Activated T-cell treated with anti-CD3 and anti-CD28 coated beads, Interleukin-2, amount 50 U/mL, for 72 hours (primary cell): Measurements from ENCODE around the gene TCAP. TPM values are rescaled to one million over a fixed set of nuclear protein-coding genes. Genes with fewer than 3 reads are reported as not detected.

ENCODE experiments used
- ATAC-seq, 2 donors: fragments of 150-1000 bp; cut with Tn5 transposase; replicated peaks in 1 of 2; 2 replicates each; pipeline ENCODE4 v1.10.0; 2021; ENCODE audit warnings: moderate library complexity in 2 of 2, mild to moderate bottlenecking in 1 of 2
- DNase-seq, 2 donors: peaks; one replicate each; pipeline ENCODE4 v3.0.0; 2021 to 2022; ENCODE audit warnings: mixed read lengths in 1 of 2
- H3K27ac Mint-ChIP-seq: one replicate; pipeline ENCODE4 v1.8.0; 2022; ENCODE audit warnings: mild to moderate bottlenecking, moderate library complexity, mixed read lengths
- H3K27me3 Mint-ChIP-seq: one replicate; pipeline ENCODE4 v1.8.0; 2022; ENCODE audit warnings: low read depth, mixed read lengths
- H3K36me3 Mint-ChIP-seq, 2 donors: one replicate each; pipeline ENCODE4 v1.8.0; 2022; ENCODE audit warnings: mixed read lengths in 2 of 2, mild to moderate bottlenecking in 1 of 2; ENCODE audit not compliant: insufficient read depth in 2 of 2
- H3K4me1 Mint-ChIP-seq: one replicate; pipeline ENCODE4 v1.8.0; 2022; ENCODE audit warnings: low read depth, mixed read lengths
- H3K4me3 Mint-ChIP-seq, 2 donors: one replicate each; pipeline ENCODE4 v1.8.0; 2022; ENCODE audit warnings: mild to moderate bottlenecking in 2 of 2, mixed read lengths in 2 of 2, moderate library complexity in 2 of 2
- H3K9me3 Mint-ChIP-seq, 2 donors: one replicate each; pipeline ENCODE4 v1.8.0; 2022; ENCODE audit warnings: mixed read lengths in 2 of 2
- total RNA-seq, 2 donors: library from RNA; stranded (reverse); gene quantifications; one replicate each; pipeline ENCODE4 v1.2.3, GENCODE V29; 2022

TCAP gene, protein sequence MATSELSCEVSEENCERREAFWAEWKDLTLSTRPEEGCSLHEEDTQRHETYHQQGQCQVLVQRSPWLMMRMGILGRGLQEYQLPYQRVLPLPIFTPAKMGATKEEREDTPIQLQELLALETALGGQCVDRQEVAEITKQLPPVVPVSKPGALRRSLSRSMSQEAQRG
- total RNA-seq = 1 to 10 TPM; 1.4 to 1.5 TPM

DNA sequence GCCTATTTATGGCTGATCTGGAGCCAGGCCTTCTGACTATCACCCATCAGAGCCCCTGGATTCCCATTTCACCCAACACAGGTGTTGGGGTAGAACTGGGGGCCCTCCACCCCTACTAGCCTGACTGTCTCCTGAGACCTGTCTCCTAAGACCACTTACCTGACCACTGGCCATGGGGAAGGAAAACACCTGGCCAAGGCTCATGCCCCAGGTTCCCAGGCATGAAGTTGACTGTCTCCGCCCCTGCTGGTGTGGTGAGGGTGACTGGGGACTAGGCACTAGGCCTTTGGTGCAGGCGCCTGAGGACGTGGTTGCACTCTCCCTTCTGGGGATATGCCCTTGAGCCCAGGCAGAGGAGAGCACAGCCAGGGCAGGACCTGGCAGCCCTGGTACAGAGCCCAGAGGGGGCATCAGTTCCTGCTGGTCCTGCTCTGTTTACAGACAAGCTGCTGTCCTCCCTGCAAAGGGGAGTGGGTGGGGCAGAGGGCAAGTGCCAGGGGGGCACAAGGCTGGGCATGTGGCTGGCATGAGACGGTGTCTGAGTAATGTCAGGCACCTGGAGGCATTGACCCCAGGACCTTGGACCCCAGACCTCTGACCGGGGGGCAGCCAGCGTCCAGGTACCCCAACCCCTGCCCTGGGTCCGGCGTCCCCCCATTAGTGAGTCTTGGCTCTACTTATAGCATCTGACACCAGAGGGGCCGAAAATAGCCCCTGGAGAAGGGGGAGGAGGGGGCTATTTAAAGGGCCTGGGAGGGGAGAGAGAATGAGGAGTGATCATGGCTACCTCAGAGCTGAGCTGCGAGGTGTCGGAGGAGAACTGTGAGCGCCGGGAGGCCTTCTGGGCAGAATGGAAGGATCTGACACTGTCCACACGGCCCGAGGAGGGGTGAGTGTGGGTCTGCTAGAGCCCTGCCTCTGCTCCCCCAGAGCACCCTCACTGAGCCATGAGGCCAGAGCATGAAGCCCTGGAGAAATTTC, at the start of gene TCAP:
TCAP (plus strand) TSS at position 769 of the 981 bp plus-strand sequence; CDS start at position 780, 11 bp downstream.
- peaks cover 7% of the 10 kb centered on the region for H3K4me1 Mint-ChIP-seq
- DNase-seq = no peak
- H3K27ac Mint-ChIP-seq = no peak within 1 kb of the TSS
- no peak for ATAC-seq
- H3K36me3 Mint-ChIP-seq = no peaks in the 10 kb centered on the region
- H3K27me3 Mint-ChIP-seq = peaks cover 19% of the 10 kb centered on the region
- H3K9me3 Mint-ChIP-seq = no peaks in the 10 kb centered on the region
- no peak within 1 kb of the TSS for H3K4me3 Mint-ChIP-seq

- Mint-ChIP-seq H3K36me3 (no peaks in the 10 kb centered on the region), H3K27ac (no peak overlapping the region), H3K27me3 (peaks cover 28% of the 10 kb centered on the region), H3K4me3 (no peak overlapping the region), H3K4me1 (no peaks in the 10 kb centered on the region), H3K9me3 (no peaks in the 10 kb centered on the region)
- ATAC-seq (no peak), DNase-seq (no peak)
These were observed 49.7 kb upstream of the TCAP start for GRCh38 chr17:39615434-39615833.

GRCh38 chr17:39617100-39617445, 48.1 kb upstream of the TCAP start:
- H3K9me3 Mint-ChIP-seq = no peaks in the 10 kb centered on the region
- H3K4me1 Mint-ChIP-seq = peaks cover 4% of the 10 kb centered on the region
- no peak overlapping the region for H3K27ac Mint-ChIP-seq
- H3K36me3 Mint-ChIP-seq = no peaks in the 10 kb centered on the region
- DNase-seq (no peak), ATAC-seq (no peak)
- peak overlapping the region; percentile 59 to 65 for H3K4me3 Mint-ChIP-seq
- H3K27me3 Mint-ChIP-seq = peaks cover 22% of the 10 kb centered on the region

DNA sequence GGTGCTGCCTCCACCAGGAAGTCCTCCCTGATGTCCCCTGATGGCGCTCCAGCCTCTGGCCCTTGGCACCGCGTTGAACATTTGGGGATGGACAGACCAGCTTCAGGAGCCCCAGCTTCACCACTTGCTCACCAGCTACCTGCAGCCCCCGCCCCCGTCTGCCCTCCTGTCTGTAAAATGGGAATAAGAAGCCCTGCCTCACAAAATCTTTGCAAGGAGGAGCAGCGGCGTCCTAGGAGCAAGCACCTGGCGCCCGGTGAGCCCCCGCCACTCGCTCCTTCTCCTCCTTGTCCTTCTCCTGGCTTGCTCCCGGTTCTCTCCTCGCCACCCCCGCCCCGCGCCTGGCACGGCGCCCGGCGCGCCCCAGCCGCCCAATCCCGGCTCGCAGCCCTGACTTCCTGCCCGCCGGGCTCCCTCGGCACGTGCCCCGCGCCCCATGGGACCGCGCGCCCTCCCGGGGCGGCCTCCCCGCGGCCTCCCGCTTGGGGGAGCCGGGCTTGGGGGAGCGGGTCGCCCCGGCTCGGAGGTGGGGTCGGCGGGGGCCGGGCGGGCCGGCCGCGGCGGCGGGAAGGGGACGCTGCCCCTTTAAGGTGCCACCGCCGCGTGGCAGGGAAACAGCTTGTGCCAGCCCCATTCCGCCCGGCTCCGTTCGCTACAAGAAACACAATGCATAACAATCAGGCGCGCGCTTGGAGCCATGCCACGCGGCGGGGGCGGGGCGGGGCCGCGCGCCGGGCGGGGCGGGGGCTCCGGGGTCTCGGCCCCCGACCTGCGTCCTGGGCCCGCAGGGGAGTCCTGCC, 47.5 kb upstream of the TCAP start:
- ATAC-seq = peak; percentile 27 to 43
- Mint-ChIP-seq H3K36me3 (no peaks in the 10 kb centered on the region), H3K27me3 (peaks cover 22% of the 10 kb centered on the region), H3K9me3 (no peaks in the 10 kb centered on the region), H3K27ac (no peak overlapping the region), H3K4me1 (peaks cover 10% of the 10 kb centered on the region), H3K4me3 (peak overlapping the region; percentile 81 to 85)
- peak; percentile 58 to 61 for DNase-seq

- peak overlapping the region; percentile 81 to 85 for H3K4me3 Mint-ChIP-seq
- H3K9me3 Mint-ChIP-seq = no peaks in the 10 kb centered on the region
- H3K27ac Mint-ChIP-seq = no peak overlapping the region
- DNase-seq (no peak), ATAC-seq (no peak)
- no peaks in the 10 kb centered on the region for H3K36me3 Mint-ChIP-seq
- peaks cover 17% of the 10 kb centered on the region for H3K4me1 Mint-ChIP-seq
- H3K27me3 Mint-ChIP-seq = peaks cover 22% of the 10 kb centered on the region
These were observed 46.8 kb upstream of the TCAP start for GRCh38 chr17:39618246-39618913.

GRCh38 chr17:39618956-39619785, 46.0 kb upstream of the TCAP start:
- DNase-seq = no peak
- Mint-ChIP-seq H3K27me3 (peaks cover 22% of the 10 kb centered on the region), H3K4me3 (no peak overlapping the region), H3K9me3 (no peaks in the 10 kb centered on the region), H3K4me1 (peaks cover 23% of the 10 kb centered on the region), H3K36me3 (no peaks in the 10 kb centered on the region), H3K27ac (no peak overlapping the region)
- no peak for ATAC-seq

DNA sequence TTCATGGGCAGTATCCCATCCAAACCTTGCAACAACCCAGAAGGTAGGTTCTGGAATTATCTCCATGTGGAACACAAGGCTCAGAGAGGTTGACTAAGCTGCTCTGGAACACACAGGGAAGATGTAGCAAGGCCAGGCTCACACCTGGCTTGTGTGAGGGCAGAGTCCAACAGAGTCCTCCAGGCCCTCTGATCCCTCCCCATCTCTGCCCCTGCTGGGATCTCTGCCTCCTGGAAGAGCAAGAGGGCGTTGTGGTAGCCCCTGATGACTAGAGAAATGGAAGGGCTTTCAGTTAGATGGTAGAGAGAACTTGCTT, 45.4 kb upstream of the TCAP start:
- Mint-ChIP-seq H3K4me1 (peaks cover 23% of the 10 kb centered on the region), H3K27me3 (peaks cover 27% of the 10 kb centered on the region), H3K27ac (no peak overlapping the region), H3K36me3 (no peaks in the 10 kb centered on the region), H3K4me3 (no peak overlapping the region), H3K9me3 (no peaks in the 10 kb centered on the region)
- DNase-seq = no peak
- no peak for ATAC-seq

- Mint-ChIP-seq H3K27me3 (peaks cover 29% of the 10 kb centered on the region), H3K36me3 (no peaks in the 10 kb centered on the region), H3K9me3 (no peaks in the 10 kb centered on the region), H3K4me1 (peaks cover 33% of the 10 kb centered on the region), H3K4me3 (peak overlapping the region; percentile 87 to 93), H3K27ac (peak overlapping the region; percentile 86)
- DNase-seq (peak; percentile 81 to 92), ATAC-seq (peak; percentile 50 to 61)
These were observed 43.4 kb upstream of the TCAP start for GRCh38 chr17:39621523-39622379.

DNA sequence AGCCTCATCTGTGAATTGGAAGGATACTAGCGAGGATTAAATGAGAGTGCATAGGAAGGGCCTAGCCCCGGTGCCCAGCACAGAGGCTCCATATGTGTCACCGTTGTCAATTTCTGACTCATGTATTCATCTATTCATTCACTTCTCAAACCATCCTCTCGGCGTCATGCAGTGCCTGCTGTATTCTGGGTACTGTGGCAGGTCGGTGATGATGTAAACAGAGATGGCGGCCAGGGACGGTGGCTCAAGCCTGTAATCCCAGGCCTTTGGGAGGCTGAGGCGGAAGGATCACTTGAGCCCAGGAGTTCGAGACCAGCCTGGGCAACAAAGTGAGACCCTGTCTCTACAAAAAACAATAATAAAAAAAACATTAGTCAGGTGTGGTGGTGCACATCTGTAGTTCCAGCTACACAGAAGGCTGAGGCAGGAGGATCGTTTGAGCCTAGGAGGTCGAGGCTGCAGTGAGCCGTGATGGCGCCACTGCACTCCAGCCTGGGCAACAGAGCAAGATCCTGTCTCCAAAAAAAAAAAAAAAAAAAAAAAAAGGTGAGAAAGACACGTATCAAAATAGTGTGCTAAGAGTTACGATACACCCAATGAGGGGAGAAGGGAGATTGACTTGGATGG, 42.7 kb upstream of the TCAP start:
- H3K4me3 Mint-ChIP-seq = peak overlapping the region; percentile 87 to 93
- H3K36me3 Mint-ChIP-seq = no peaks in the 10 kb centered on the region
- DNase-seq = peak; percentile 69 to 75
- peak; percentile 83 to 88 for ATAC-seq
- peak overlapping the region; percentile 86 for H3K27ac Mint-ChIP-seq
- peaks cover 35% of the 10 kb centered on the region for H3K4me1 Mint-ChIP-seq
- H3K27me3 Mint-ChIP-seq = peaks cover 31% of the 10 kb centered on the region
- H3K9me3 Mint-ChIP-seq = no peaks in the 10 kb centered on the region

- Mint-ChIP-seq H3K27ac (no peak overlapping the region), H3K27me3 (peaks cover 40% of the 10 kb centered on the region), H3K4me3 (peak overlapping the region; percentile 70 to 93), H3K9me3 (no peaks in the 10 kb centered on the region), H3K36me3 (no peaks in the 10 kb centered on the region), H3K4me1 (peaks cover 35% of the 10 kb centered on the region)
- DNase-seq (peak; percentile 89 to 93), ATAC-seq (peak; percentile 47 to 50)
These were observed 41.7 kb upstream of the TCAP start for GRCh38 chr17:39623356-39623950.

DNA sequence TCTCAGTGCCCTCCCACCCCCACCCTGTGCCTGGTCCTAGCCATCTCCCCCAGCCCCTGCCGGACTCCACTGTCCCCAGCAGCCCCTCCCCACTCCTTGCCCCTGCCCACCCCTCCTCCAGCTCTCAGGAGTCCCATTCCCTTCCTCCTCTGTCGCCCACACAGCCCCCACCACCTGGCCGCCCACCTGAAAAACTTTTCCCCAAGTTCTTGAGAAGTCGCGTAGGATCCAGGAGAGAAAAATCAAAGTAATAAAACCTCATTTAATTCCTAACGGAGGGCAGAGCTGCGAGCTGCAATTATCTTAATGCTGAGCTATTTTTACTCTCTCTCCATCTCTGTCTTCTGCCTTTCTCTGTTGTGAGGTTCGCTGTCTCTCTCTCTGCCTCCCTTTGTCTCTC, 40.8 kb upstream of the TCAP start:
- peaks cover 44% of the 10 kb centered on the region for H3K27me3 Mint-ChIP-seq
- no peaks in the 10 kb centered on the region for H3K36me3 Mint-ChIP-seq
- no peak for ATAC-seq
- H3K9me3 Mint-ChIP-seq = no peaks in the 10 kb centered on the region
- H3K27ac Mint-ChIP-seq = no peak overlapping the region
- no peak overlapping the region for H3K4me3 Mint-ChIP-seq
- DNase-seq = no peak
- peaks cover 35% of the 10 kb centered on the region for H3K4me1 Mint-ChIP-seq
